LHCN-M2 (cell line): Measurements from ENCODE around the gene CSF1R. TPM values are rescaled to one million over a fixed set of nuclear protein-coding genes. Genes with fewer than 3 reads are reported as not detected.
A peak's percentile ranks its signal among the peaks of the same experiment; 100 is the strongest.

Source experiments
- DNase-seq: peaks from one replicate; pipeline ENCODE4 v3.0.0-alpha.2; 2012; ENCODE audit warnings: low read depth
- total RNA-seq: library from RNA; depleted of rRNA; stranded (reverse); fragments of >200 nt; gene quantifications from 2 replicates; pipeline ENCODE4 v1.2.3, GENCODE V29; 2014

The CSF1R gene
- total RNA-seq, 1 experiment from 2014 or later, result 0.40 TPM

DNA sequence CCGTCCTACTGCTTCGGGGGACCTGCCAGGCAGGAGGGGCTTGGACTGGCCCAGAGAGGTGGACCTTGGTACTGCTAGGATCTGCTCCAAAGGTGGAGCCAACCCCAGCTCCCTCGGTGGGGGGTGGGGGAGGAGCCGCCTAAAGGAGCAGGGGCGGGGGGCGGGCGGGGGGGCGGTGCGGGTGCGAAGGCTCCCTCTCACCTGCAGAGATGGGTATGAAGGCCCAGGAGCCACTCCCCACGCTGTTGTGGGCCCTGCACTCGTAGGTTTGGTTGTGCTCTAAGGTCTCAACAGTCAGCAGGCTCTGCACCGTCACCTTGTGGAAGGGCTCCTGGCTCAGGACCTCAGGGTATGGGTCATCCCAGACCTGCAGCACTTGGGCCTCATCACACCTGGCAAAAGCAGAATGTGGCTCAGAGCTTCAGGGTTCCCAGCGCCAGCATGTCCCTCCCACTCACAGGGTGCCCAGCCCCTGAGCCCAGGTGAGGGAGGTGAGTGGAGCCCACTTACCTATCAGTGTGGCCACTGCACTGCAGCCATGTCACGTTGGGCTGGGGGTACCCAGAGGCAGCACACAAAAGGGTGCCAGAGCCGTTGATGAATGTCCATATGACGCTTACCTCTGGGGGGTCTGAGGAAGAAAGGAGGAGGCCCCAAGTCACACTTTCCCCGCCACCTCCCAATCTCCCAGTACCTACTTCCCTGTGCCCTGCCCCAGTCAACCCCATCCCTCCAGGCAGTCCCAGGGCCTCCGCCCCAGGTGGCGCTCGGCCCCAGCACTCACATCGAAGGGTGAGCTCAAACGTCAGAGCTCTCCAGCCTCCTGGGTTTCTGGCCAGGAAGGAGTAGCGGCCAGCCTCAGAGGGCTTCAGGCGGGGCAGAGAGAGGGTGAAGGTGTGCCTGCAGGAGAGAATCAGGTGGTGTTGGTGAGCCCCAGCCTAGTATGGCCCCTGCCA lies 16.4 kb downstream of the CSF1R start:
- no peak for DNase-seq

DNA sequence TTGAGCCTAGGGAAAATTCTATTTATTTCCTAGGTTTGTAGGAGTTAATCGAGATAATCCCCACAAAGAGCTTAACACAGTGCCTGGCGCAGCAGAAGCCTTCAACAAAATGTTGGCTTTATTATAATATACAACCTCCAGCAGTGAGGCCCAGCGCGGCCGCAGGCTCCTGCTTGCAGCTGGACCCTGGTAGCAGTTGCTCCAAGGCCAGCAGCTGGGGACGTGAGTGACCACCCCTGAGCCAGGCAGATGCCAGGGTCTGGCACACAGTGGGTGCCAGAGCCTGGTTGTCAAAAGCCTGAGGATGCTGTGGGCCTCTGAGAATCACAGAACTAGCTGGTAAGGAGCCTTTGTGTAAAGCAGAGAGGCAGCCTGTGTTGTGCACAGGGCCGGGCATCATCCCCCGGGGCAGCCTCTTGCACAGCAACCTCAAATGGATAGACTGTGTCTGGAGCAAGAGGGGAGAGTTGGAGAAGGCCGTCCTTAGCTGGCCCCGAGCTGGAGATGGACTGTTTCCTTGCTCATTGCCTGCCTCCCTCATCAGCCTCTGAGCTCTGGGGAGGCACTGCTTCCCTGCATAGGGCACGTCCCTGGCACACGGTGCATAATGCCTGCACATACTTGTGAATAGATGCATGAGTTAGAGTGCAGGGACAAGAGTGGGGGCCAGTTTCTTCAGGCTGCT lies 17.3 kb downstream of the CSF1R start:
- DNase-seq, result no peak

- no peak for DNase-seq
Measured at GRCh38 chr5:150068472-150068871, 17.9 kb downstream of the CSF1R start.

DNA sequence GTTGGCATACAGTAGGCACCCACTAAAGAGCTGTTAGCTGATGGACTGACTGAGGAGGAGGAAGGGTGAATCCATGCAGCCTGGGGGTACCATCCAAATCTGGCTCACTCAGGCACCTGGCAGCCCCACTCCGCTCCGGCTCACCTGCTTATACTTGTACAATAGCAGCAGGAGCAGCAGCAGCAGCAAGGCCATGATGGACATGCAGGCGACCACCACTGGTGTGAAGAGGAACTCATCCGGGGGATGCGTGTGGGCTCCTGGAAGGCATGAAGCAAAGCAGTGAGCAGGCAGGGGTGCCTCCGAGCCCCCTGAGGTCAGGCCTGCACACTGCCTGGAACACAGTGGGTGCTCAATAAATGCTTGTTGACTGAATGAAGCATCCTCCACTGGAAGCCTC lies 18.3 kb downstream of the CSF1R start:
- DNase-seq, result no peak

- DNase-seq, result no peak
Measured at GRCh38 chr5:150067405-150067960, 18.9 kb downstream of the CSF1R start.

GRCh38 chr5:150066901-150067396 lies 19.4 kb downstream of the CSF1R start:
- DNase-seq, result peak; percentile 80

- DNase-seq, result no peak
Measured at GRCh38 chr5:150066436-150066835, 19.9 kb downstream of the CSF1R start.

GRCh38 chr5:150065886-150066285 lies 20.5 kb downstream of the CSF1R start:
- peak; percentile 66 for DNase-seq

GRCh38 chr5:150065346-150065745 lies 21.0 kb downstream of the CSF1R start:
- peak; percentile 88 for DNase-seq

- DNase-seq, result no peak
Measured at GRCh38 chr5:150064681-150065220, 21.6 kb downstream of the CSF1R start.

DNA sequence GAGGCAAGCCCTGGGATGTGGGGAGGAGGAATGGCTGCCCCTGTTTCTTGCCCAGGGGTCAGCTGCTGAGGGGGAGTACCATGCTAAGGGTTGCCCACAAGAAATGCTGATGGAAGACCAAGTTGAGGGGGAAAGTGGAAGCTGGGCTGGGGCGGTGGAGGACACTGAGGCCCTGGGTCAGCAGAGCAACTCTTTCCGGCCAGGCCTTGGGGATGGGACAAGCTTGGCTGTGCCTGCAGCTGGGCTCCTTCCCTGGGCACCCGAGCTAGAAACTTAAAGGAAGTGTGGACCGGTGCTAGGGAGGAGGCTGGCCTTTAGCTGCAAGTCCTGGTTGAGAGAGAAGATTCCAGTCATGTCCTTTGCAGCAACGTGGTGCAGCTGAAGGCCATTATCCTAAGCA lies 22.7 kb downstream of the CSF1R start:
- DNase-seq, result no peak

GRCh38 chr5:150062216-150062922 lies 24.0 kb downstream of the CSF1R start:
- no peak for DNase-seq

DNA sequence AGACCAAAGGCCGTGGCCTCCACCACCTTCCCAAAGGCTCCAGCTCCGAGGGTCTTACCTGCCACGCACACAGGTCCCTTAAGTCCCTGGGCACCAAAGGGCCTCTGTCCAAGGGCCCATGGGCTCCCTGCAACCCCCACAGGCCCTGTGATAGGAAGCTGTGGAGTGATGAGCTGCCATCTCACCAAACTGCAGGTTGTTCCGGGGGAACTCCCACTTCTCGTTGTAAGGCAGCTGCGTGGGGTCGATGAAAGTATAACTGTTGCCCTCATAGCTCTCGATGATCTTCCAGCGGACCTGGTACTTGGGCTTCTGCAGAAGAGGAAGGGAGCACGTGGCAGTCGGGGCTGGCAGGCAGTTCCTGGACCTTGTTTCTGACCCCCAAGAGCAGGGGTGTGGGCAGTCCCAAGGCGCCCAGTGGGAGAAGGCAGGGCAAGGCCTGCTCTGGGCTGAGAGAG lies 24.8 kb downstream of the CSF1R start:
- no peak for DNase-seq

GRCh38 chr5:150060471-150060870 lies 25.9 kb downstream of the CSF1R start:
- DNase-seq, result no peak

GRCh38 chr5:150059623-150060022 lies 26.7 kb downstream of the CSF1R start:
- no peak for DNase-seq

DNA sequence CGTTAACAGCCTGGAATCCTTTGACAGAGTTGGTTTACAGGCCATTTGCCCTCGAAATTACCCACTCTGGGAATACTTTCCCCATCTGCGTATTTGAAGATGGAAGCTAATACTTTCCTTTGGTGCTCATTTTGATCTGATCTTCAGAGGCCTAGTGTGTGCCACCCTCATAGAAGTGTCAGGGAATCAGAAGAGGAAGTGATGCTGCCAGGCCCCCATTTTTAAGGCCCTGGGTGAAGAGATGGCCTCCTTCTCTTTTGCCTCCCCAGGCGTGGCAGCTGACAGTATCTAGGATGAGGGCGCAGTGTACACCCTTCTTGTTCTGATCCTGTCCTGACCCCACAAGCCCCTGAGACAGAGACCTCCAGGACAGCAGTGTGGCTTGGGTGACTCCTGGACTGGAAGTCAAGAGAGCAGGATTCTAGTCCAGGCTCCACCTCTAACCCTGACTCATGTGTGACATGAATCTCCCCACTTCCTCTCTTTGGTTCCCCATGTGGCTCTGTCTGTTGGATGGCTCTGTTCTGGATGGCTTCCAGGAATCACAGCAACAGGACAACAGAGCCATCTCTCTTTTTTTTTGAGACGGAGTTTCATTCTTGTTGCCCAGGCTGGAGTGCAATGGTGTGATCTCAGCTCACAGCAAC lies 27.8 kb downstream of the CSF1R start:
- peak; percentile 98 for DNase-seq

DNA sequence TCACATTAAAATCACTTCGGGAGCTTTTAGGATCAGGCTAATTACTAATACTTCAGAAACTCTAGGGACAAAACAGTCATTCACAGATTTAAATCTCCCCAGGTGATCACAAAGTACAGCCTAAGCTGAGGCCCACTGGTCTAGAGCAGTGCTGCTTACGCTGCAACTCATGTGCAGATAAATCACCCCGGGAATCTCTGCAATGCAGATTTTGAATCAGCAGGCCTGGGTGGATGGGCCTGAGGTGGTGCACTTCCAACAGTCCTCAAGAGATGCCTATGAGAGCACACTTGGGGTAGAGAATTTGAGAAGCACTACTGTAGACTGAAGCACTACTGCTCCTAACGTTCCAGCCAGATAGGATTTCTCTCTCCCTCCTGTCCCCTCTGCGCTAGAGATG lies 28.4 kb downstream of the CSF1R start:
- no peak for DNase-seq

GRCh38 chr5:150057511-150057910 lies 28.8 kb downstream of the CSF1R start:
- DNase-seq, result no peak

- DNase-seq, result no peak
Measured at GRCh38 chr5:150057052-150057451, 29.3 kb downstream of the CSF1R start.

- DNase-seq, result no peak
Measured at GRCh38 chr5:150056075-150056443, 30.3 kb downstream of the CSF1R start.
